ENCODE results near the gene HLA-G.

DNA sequence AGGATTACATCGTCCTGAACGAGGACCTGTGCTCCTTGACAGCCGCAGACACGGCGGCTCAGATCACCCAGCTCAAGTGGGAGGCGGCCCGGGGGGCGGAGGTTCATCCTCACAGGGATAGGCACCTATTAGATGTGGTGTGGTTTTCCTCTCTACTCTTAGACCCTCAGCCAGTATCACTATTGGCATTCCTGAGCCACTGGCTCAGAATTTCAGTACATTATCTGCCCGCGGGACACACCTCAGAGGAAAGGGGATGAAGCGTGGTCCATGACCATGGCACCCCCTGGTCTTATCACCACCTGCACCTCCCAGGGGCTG lies 34.6 kb upstream of the HLA-G start:
- TF ChIP-seq CTCF (IDR thresholded peaks at IDR 0.05) (no peak), ZFX (IDR thresholded peaks at IDR 0.05; ENCODE audit: borderline replicate concordance) (no peak)

All from 22Rv1 (cell line).